A549 (cell line): ENCODE data around the gene EVC2.

ENCODE experiments used
- CHD4 ChIP-seq: fragments of 200-600 bp; sonication (generic); IDR thresholded peaks from 2 replicates; pipeline ENCODE4 v1.6.1; 2016; ENCODE audit warnings: antibody characterized with exemption, mild to moderate bottlenecking, borderline replicate concordance
- EP300 ChIP-seq, 2 experiments: fragments of >200 bp; sonication (Bioruptor Twin); formaldehyde crosslinking; IDR thresholded peaks; 2 replicates in 1 of 2; 3 replicates in 1 of 2; pipeline ENCODE4 v1.6.1; 2016 to 2017
- POLR2A ChIP-seq: IDR thresholded peaks from 2 replicates; pipeline ENCODE4 v1.6.1; 2012; ENCODE audit warnings: mild to moderate bottlenecking, low read length

DNA sequence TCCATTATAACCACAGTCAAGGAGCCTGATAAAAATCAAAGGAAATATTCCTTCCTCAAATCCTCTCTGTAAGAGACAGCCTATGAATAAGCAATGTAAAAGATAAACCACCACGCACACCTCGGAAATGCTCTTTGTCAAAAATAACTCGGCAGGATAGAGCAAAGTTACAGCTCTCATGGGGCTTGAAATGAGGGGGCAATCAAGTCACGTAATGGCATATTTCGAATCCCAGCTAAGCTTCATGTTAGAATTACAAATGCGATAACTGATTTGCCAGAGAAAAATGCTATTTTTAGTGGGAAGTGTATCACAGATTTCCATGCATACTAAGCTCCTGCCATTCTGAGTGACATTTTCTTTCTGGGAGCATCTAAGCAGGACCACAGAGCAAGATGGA is 49.4 kb downstream of the EVC2 start:
- no peak for TF ChIP-seq EP300 (IDR thresholded peaks at IDR 0.05)
- TF ChIP-seq POLR2A: no peak
- TF ChIP-seq CHD4: no peak
